Neuron (in vitro differentiated cells): ENCODE results near the gene EPHB1.

Source experiments
- H2AFZ ChIP-seq: one replicate; pipeline ENCODE4 v1.6.1; 2013; ENCODE audit warnings: low read depth, mild to moderate bottlenecking, inconsistent platforms, low read length, moderate library complexity
- H3K27me3 ChIP-seq: one replicate; pipeline ENCODE4 v1.6.1; 2013; ENCODE audit warnings: low read length; ENCODE audit not compliant: insufficient read depth
- H3K36me3 ChIP-seq: one replicate; pipeline ENCODE4 v1.6.1; 2013; ENCODE audit warnings: low read length; ENCODE audit not compliant: insufficient read depth
- H3K4me1 ChIP-seq: one replicate; pipeline ENCODE4 v1.6.1; 2013; ENCODE audit warnings: low read length; ENCODE audit not compliant: insufficient read depth
- H3K4me3 ChIP-seq: 2 replicates; pipeline ENCODE4 v1.5.1; 2013; ENCODE audit warnings: mild to moderate bottlenecking, low read length, moderate library complexity
- H3K9me3 ChIP-seq: one replicate; pipeline ENCODE4 v1.6.1; 2013; ENCODE audit warnings: low read length

Gene EPHB1

GRCh38 chr3:135084405-135084804 is 289.3 kb downstream of the EPHB1 start:
- Histone ChIP-seq H3K4me3 (no peak overlapping the region), H3K9me3 (no peaks in the 10 kb centered on the region), H3K36me3 (no peaks in the 10 kb centered on the region), H3K4me1 (no peaks in the 10 kb centered on the region), H3K27me3 (no peaks in the 10 kb centered on the region), H2AFZ (no peak overlapping the region)

- H3K9me3 ChIP-seq: no peaks in the 10 kb centered on the region
- no peaks in the 10 kb centered on the region for H3K4me1 ChIP-seq
- no peak overlapping the region for H3K4me3 ChIP-seq
Observed at GRCh38 chr3:135084976-135085375, 289.9 kb downstream of the EPHB1 start.

GRCh38 chr3:135085652-135086436 is 290.8 kb downstream of the EPHB1 start:
- H3K4me3 ChIP-seq: no peak overlapping the region
- no peaks in the 10 kb centered on the region for H3K27me3 ChIP-seq
- no peak overlapping the region for H2AFZ ChIP-seq
- no peaks in the 10 kb centered on the region for H3K9me3 ChIP-seq
- no peaks in the 10 kb centered on the region for H3K4me1 ChIP-seq
- H3K36me3 ChIP-seq: no peaks in the 10 kb centered on the region

More at GRCh38 chr3:135084976-135085375, 289.9 kb downstream of the EPHB1 start:
- H3K36me3 ChIP-seq: no peaks in the 10 kb centered on the region
- no peaks in the 10 kb centered on the region for H3K27me3 ChIP-seq
- H2AFZ ChIP-seq: no peak overlapping the region

GRCh38 chr3:135087782-135088181 is 292.7 kb downstream of the EPHB1 start:
- Histone ChIP-seq H2AFZ (no peak overlapping the region), H3K4me3 (no peak overlapping the region), H3K36me3 (no peaks in the 10 kb centered on the region), H3K9me3 (no peaks in the 10 kb centered on the region), H3K4me1 (no peaks in the 10 kb centered on the region), H3K27me3 (no peaks in the 10 kb centered on the region)

- Histone ChIP-seq H3K27me3 (no peaks in the 10 kb centered on the region), H3K9me3 (no peaks in the 10 kb centered on the region), H2AFZ (no peak overlapping the region), H3K4me3 (no peak overlapping the region), H3K36me3 (no peaks in the 10 kb centered on the region), H3K4me1 (no peaks in the 10 kb centered on the region)
Observed at GRCh38 chr3:135089451-135089850, 294.4 kb downstream of the EPHB1 start.

GRCh38 chr3:135090020-135090717 is 295.1 kb downstream of the EPHB1 start:
- no peaks in the 10 kb centered on the region for H3K9me3 ChIP-seq
- H3K4me3 ChIP-seq: no peak overlapping the region
- no peak overlapping the region for H2AFZ ChIP-seq
- H3K4me1 ChIP-seq: no peaks in the 10 kb centered on the region
- H3K36me3 ChIP-seq: no peaks in the 10 kb centered on the region
- no peaks in the 10 kb centered on the region for H3K27me3 ChIP-seq

- H3K36me3 ChIP-seq: no peaks in the 10 kb centered on the region
- no peaks in the 10 kb centered on the region for H3K9me3 ChIP-seq
- H3K27me3 ChIP-seq: no peaks in the 10 kb centered on the region
- H3K4me3 ChIP-seq: no peak overlapping the region
- no peak overlapping the region for H2AFZ ChIP-seq
- no peaks in the 10 kb centered on the region for H3K4me1 ChIP-seq
Observed at GRCh38 chr3:135091946-135092345, 296.9 kb downstream of the EPHB1 start.

GRCh38 chr3:135093121-135093520 is 298.1 kb downstream of the EPHB1 start:
- Histone ChIP-seq H3K4me3 (no peak overlapping the region), H3K9me3 (no peaks in the 10 kb centered on the region), H3K4me1 (no peaks in the 10 kb centered on the region), H2AFZ (no peak overlapping the region), H3K36me3 (no peaks in the 10 kb centered on the region), H3K27me3 (no peaks in the 10 kb centered on the region)

- no peaks in the 10 kb centered on the region for H3K27me3 ChIP-seq
- H3K4me1 ChIP-seq: peaks cover 3% of the 10 kb centered on the region
- H3K9me3 ChIP-seq: no peaks in the 10 kb centered on the region
- H3K4me3 ChIP-seq: no peak overlapping the region
- H2AFZ ChIP-seq: no peak overlapping the region
- no peaks in the 10 kb centered on the region for H3K36me3 ChIP-seq
Observed at GRCh38 chr3:135097276-135097946, 302.4 kb downstream of the EPHB1 start.

GRCh38 chr3:135099734-135100355 is 304.8 kb downstream of the EPHB1 start:
- H3K4me3 ChIP-seq: no peak overlapping the region
- no peaks in the 10 kb centered on the region for H3K27me3 ChIP-seq
- no peak overlapping the region for H2AFZ ChIP-seq
- H3K4me1 ChIP-seq: peaks cover 3% of the 10 kb centered on the region
- no peaks in the 10 kb centered on the region for H3K36me3 ChIP-seq
- no peaks in the 10 kb centered on the region for H3K9me3 ChIP-seq

- Histone ChIP-seq H3K4me1 (peaks cover 3% of the 10 kb centered on the region), H2AFZ (no peak overlapping the region), H3K27me3 (no peaks in the 10 kb centered on the region), H3K9me3 (no peaks in the 10 kb centered on the region), H3K36me3 (no peaks in the 10 kb centered on the region), H3K4me3 (no peak overlapping the region)
Observed at GRCh38 chr3:135100366-135100765, 305.3 kb downstream of the EPHB1 start.

GRCh38 chr3:135103917-135104316 is 308.9 kb downstream of the EPHB1 start:
- Histone ChIP-seq H3K4me3 (no peak overlapping the region), H2AFZ (no peak overlapping the region), H3K9me3 (no peaks in the 10 kb centered on the region), H3K4me1 (peaks cover 3% of the 10 kb centered on the region), H3K36me3 (no peaks in the 10 kb centered on the region), H3K27me3 (no peaks in the 10 kb centered on the region)

GRCh38 chr3:135106445-135106844 is 311.4 kb downstream of the EPHB1 start:
- H3K4me1 ChIP-seq: no peaks in the 10 kb centered on the region
- no peaks in the 10 kb centered on the region for H3K9me3 ChIP-seq
- no peaks in the 10 kb centered on the region for H3K36me3 ChIP-seq
- H2AFZ ChIP-seq: no peak overlapping the region
- no peaks in the 10 kb centered on the region for H3K27me3 ChIP-seq
- H3K4me3 ChIP-seq: no peak overlapping the region
